Measurements from ENCODE around the gene LY86. TPM values are rescaled to one million over a fixed set of nuclear protein-coding genes. Genes with fewer than 3 reads are reported as not detected.

LY86 gene
- total RNA-seq, 1 donor from 2014 or later: not detected

GRCh38 chr6:6557886-6558285, 30.6 kb upstream of the LY86 start:
- TF ChIP-seq, protein P1, sequence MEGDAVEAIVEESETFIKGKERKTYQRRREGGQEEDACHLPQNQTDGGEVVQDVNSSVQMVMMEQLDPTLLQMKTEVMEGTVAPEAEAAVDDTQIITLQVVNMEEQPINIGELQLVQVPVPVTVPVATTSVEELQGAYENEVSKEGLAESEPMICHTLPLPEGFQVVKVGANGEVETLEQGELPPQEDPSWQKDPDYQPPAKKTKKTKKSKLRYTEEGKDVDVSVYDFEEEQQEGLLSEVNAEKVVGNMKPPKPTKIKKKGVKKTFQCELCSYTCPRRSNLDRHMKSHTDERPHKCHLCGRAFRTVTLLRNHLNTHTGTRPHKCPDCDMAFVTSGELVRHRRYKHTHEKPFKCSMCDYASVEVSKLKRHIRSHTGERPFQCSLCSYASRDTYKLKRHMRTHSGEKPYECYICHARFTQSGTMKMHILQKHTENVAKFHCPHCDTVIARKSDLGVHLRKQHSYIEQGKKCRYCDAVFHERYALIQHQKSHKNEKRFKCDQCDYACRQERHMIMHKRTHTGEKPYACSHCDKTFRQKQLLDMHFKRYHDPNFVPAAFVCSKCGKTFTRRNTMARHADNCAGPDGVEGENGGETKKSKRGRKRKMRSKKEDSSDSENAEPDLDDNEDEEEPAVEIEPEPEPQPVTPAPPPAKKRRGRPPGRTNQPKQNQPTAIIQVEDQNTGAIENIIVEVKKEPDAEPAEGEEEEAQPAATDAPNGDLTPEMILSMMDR (IDR thresholded peaks at IDR 0.05; ENCODE audit: insufficient read depth, low read length, poor library complexity, severe bottlenecking): no peak
- Histone ChIP-seq H3K36me3 (ENCODE audit: control insufficient read depth, insufficient read depth, low read length) (no peaks in the 10 kb centered on the region), H3K27me3 (ENCODE audit: control insufficient read depth, insufficient read depth, low read length) (peaks cover 3% of the 10 kb centered on the region), H3K4me3 (ENCODE audit: low read depth, low read length) (no peak overlapping the region)
- DNase-seq (ENCODE audit: low read depth): no peak

GRCh38 chr6:6559994-6560570, 28.4 kb upstream of the LY86 start:
- no peak overlapping the region for H3K4me3 ChIP-seq (ENCODE audit: low read depth, low read length)
- no peaks in the 10 kb centered on the region for H3K36me3 ChIP-seq (ENCODE audit: control insufficient read depth, insufficient read depth, low read length)
- peaks cover 3% of the 10 kb centered on the region for H3K27me3 ChIP-seq (ENCODE audit: control insufficient read depth, insufficient read depth, low read length)
- TF ChIP-seq, protein P1 (IDR thresholded peaks at IDR 0.05; ENCODE audit: insufficient read depth, low read length, poor library complexity, severe bottlenecking): no peak
- DNase-seq (ENCODE audit: low read depth): no peak

- no peak overlapping the region for H3K4me3 ChIP-seq (ENCODE audit: low read depth, low read length)
- H3K27me3 ChIP-seq (ENCODE audit: control insufficient read depth, insufficient read depth, low read length): no peaks in the 10 kb centered on the region
- DNase-seq (ENCODE audit: low read depth): no peak
- no peaks in the 10 kb centered on the region for H3K36me3 ChIP-seq (ENCODE audit: control insufficient read depth, insufficient read depth, low read length)
- TF ChIP-seq, protein P1 (IDR thresholded peaks at IDR 0.05; ENCODE audit: insufficient read depth, low read length, poor library complexity, severe bottlenecking): no peak
Observed at GRCh38 chr6:6560909-6561308, 27.6 kb upstream of the LY86 start.

- no peaks in the 10 kb centered on the region for H3K36me3 ChIP-seq (ENCODE audit: control insufficient read depth, insufficient read depth, low read length)
- TF ChIP-seq, protein P1 (IDR thresholded peaks at IDR 0.05; ENCODE audit: insufficient read depth, low read length, poor library complexity, severe bottlenecking): no peak
- DNase-seq (ENCODE audit: low read depth): no peak
Observed at GRCh38 chr6:6564154-6564553, 24.4 kb upstream of the LY86 start.

GRCh38 chr6:6565069-6565468, 23.5 kb upstream of the LY86 start:
- DNase-seq (ENCODE audit: low read depth): no peak
- H3K27me3 ChIP-seq (ENCODE audit: control insufficient read depth, insufficient read depth, low read length): no peaks in the 10 kb centered on the region
- H3K36me3 ChIP-seq (ENCODE audit: control insufficient read depth, insufficient read depth, low read length): no peaks in the 10 kb centered on the region
- H3K4me3 ChIP-seq (ENCODE audit: low read depth, low read length): no peak overlapping the region
- TF ChIP-seq, protein P1 (IDR thresholded peaks at IDR 0.05; ENCODE audit: insufficient read depth, low read length, poor library complexity, severe bottlenecking): no peak

More at GRCh38 chr6:6564154-6564553, 24.4 kb upstream of the LY86 start:
- H3K27me3 ChIP-seq (ENCODE audit: control insufficient read depth, insufficient read depth, low read length): no peaks in the 10 kb centered on the region
- H3K4me3 ChIP-seq (ENCODE audit: low read depth, low read length): no peak overlapping the region

- DNase-seq (ENCODE audit: low read depth): no peak
- TF ChIP-seq, protein P1 (IDR thresholded peaks at IDR 0.05; ENCODE audit: insufficient read depth, low read length, poor library complexity, severe bottlenecking): no peak
- H3K4me3 ChIP-seq (ENCODE audit: low read depth, low read length): no peak overlapping the region
- no peaks in the 10 kb centered on the region for H3K27me3 ChIP-seq (ENCODE audit: control insufficient read depth, insufficient read depth, low read length)
- H3K36me3 ChIP-seq (ENCODE audit: control insufficient read depth, insufficient read depth, low read length): no peaks in the 10 kb centered on the region
Observed at GRCh38 chr6:6565488-6565887, 23.0 kb upstream of the LY86 start.

All from kidney epithelial cell (primary cell).